Activated naive CD8-positive, alpha-beta T cell treated with anti-CD3 and anti-CD28 coated beads, Interleukin-2, amount 50 U/mL, for 24 hours (primary cell): ENCODE results near the gene SHC2.

Experiments used
- ATAC-seq: fragments of 150-1000 bp; cut with Tn5 transposase; one replicate; pipeline ENCODE4 v1.10.0; 2021
- DNase-seq: peaks from one replicate; pipeline ENCODE4 v3.0.0; 2021
- H3K27ac Mint-ChIP-seq: one replicate; pipeline ENCODE4 v1.8.0; 2021; ENCODE audit warnings: mild to moderate bottlenecking, mixed read lengths
- H3K27me3 Mint-ChIP-seq: one replicate; pipeline ENCODE4 v1.8.0; 2021; ENCODE audit warnings: mixed read lengths
- H3K36me3 Mint-ChIP-seq: one replicate; pipeline ENCODE4 v1.8.0; 2021; ENCODE audit warnings: low read depth, mixed read lengths
- H3K4me1 Mint-ChIP-seq: one replicate; pipeline ENCODE4 v1.8.0; 2021; ENCODE audit warnings: mixed read lengths
- H3K4me3 Mint-ChIP-seq: one replicate; pipeline ENCODE4 v1.8.0; 2021; ENCODE audit warnings: mild to moderate bottlenecking, moderate library complexity, mixed read lengths
- H3K9me3 Mint-ChIP-seq: one replicate; pipeline ENCODE4 v1.8.0; 2021; ENCODE audit warnings: mixed read lengths

Gene SHC2

GRCh38 chr19:370641-371330, 90.0 kb downstream of the SHC2 start:
- no peak for DNase-seq
- Mint-ChIP-seq H3K27ac (no peak overlapping the region), H3K27me3 (peaks cover 21% of the 10 kb centered on the region), H3K4me3 (no peak overlapping the region), H3K4me1 (no peaks in the 10 kb centered on the region), H3K9me3 (no peaks in the 10 kb centered on the region), H3K36me3 (no peaks in the 10 kb centered on the region)
- no peak for ATAC-seq

DNA sequence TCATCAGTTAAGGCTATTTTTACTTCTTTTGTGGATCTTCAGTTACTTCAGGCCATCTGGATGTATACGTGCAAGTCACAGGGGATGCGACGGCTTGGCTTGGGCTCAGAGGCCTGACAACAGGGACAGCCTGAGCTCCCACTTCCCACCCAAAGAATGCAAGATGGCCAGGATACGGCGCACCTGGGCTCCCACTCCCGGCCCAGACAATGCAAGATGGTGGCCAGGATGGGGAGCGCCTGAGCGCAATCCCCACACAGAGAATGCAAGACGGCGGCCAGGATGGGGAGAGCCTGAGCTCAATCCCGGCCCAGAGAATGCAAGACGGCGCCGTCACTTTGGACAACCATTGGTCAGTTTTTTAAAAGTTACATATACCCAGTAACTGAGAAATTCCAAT, 91.0 kb downstream of the SHC2 start:
- Mint-ChIP-seq H3K4me3 (no peak overlapping the region), H3K4me1 (no peaks in the 10 kb centered on the region), H3K27ac (no peak overlapping the region), H3K36me3 (no peaks in the 10 kb centered on the region), H3K9me3 (no peaks in the 10 kb centered on the region), H3K27me3 (peaks cover 21% of the 10 kb centered on the region)
- no peak for ATAC-seq
- DNase-seq, result no peak

GRCh38 chr19:369256-369655, 91.6 kb downstream of the SHC2 start:
- H3K9me3 Mint-ChIP-seq, result no peaks in the 10 kb centered on the region
- no peaks in the 10 kb centered on the region for H3K36me3 Mint-ChIP-seq
- H3K4me3 Mint-ChIP-seq, result no peak overlapping the region
- peaks cover 21% of the 10 kb centered on the region for H3K27me3 Mint-ChIP-seq
- ATAC-seq, result no peak
- DNase-seq, result no peak
- no peaks in the 10 kb centered on the region for H3K4me1 Mint-ChIP-seq
- no peak overlapping the region for H3K27ac Mint-ChIP-seq

DNA sequence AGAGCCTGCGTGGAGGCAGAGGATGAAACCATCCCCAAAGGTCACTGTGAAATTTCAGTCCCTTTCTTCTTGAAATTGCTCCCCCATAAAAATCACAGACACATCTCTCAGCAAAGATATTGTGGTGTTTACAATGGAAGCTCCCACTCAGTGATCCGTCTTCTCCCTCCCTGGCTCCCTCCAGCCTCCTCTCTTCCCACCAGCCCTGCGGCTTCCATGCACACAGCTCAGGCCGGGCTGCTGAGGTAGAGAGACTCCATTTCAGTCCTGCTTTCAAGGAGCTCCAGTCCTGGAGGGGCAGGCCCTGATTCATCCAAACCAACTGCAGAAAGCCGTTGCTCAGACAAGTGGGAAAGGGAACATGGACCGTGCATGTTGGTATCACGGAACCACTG, 92.2 kb downstream of the SHC2 start:
- Mint-ChIP-seq H3K27me3 (peaks cover 21% of the 10 kb centered on the region), H3K36me3 (no peaks in the 10 kb centered on the region)
- no peak for ATAC-seq

GRCh38 chr19:367963-368629, 92.7 kb downstream of the SHC2 start:
- H3K27ac Mint-ChIP-seq, result no peak overlapping the region
- no peak overlapping the region for H3K4me3 Mint-ChIP-seq
- DNase-seq, result no peak
- H3K4me1 Mint-ChIP-seq, result no peaks in the 10 kb centered on the region
- no peaks in the 10 kb centered on the region for H3K9me3 Mint-ChIP-seq
- no peak for ATAC-seq
- peaks cover 21% of the 10 kb centered on the region for H3K27me3 Mint-ChIP-seq
- H3K36me3 Mint-ChIP-seq, result no peaks in the 10 kb centered on the region

More for the DNA sequence above, 92.2 kb downstream of the SHC2 start:
- H3K4me1 Mint-ChIP-seq, result no peaks in the 10 kb centered on the region
- H3K9me3 Mint-ChIP-seq, result no peaks in the 10 kb centered on the region
- no peak for DNase-seq
- H3K4me3 Mint-ChIP-seq, result no peak overlapping the region
- no peak overlapping the region for H3K27ac Mint-ChIP-seq

GRCh38 chr19:367561-367960, 93.3 kb downstream of the SHC2 start:
- Mint-ChIP-seq H3K9me3 (no peaks in the 10 kb centered on the region), H3K4me3 (no peak overlapping the region), H3K4me1 (no peaks in the 10 kb centered on the region), H3K27me3 (peaks cover 21% of the 10 kb centered on the region), H3K36me3 (no peaks in the 10 kb centered on the region), H3K27ac (no peak overlapping the region)
- ATAC-seq (no peak), DNase-seq (no peak)

DNA sequence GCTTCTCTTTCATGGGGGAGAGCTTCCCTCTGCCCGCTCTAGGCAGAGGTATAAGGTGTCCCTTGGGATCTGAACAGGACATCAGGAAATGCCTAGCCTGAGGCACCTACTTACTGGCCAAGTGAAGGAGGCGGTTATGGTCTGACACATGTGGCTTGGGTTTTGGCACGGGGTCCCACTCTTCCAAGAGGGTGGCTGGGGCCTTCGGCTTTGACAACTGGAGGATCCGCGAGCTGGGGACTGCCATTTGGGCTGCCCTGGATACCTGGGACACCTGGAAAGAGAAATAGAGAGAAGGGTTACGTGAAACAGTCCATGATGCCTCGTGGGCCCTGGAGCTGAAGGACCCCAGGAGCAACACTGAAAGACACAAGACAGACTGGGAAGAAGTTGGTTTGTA, 93.9 kb downstream of the SHC2 start:
- Mint-ChIP-seq H3K27me3 (peaks cover 21% of the 10 kb centered on the region), H3K36me3 (no peaks in the 10 kb centered on the region), H3K4me1 (no peaks in the 10 kb centered on the region), H3K27ac (no peak overlapping the region), H3K9me3 (no peaks in the 10 kb centered on the region), H3K4me3 (no peak overlapping the region)
- DNase-seq, result no peak
- ATAC-seq, result no peak
